GM12864 (cell line): ENCODE data around the gene RBBP6.

Experiments
- DNase-seq: peaks from one replicate; pipeline ENCODE4 v3.0.0-alpha.2; 2011; ENCODE audit warnings: low read depth
- H3K4me3 ChIP-seq: 2 replicates; pipeline ENCODE4 v1.5.1; 2011; ENCODE audit warnings: mild to moderate bottlenecking, low read depth, low read length, control low read depth
- TF ChIP-seq, protein P1 (sequence below): IDR thresholded peaks from 2 replicates; pipeline ENCODE4 v1.5.1; 2011; ENCODE audit warnings: low read depth, mild to moderate bottlenecking, moderate library complexity, low read length, control low read depth, inconsistent platforms; ENCODE audit errors: missing control alignments

RBBP6 gene

DNA sequence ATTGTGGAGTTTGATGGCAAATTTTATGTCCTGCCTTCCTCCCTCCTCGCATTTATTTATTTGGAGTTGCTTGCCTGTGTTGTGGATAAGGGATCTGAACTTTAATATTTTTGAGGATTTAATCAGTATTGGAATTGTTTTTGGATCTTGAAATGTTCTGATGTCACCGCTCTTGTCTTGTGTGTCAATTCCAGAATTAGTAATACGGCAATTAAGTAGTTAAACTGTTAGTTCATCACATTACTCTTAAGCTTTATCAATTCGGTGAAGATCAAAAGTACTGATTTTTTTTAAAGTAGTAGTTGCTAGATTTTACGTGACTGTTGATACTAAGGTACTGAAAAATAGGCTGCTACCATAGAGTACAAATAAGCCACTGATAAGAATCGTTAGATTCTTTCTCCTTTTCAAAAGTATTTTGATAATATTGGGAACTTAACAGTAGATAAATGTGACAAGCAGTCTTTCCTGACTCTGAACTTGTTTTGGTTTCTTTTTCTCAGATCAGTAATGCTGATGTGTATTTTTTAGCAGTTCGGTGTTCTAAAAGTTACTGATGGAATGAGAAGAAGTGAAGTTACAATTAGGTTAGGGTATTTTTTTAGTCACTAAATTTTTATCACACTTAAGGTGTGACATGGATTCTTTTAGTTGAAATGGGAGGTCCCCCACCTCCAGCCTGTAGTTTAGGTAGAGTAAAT lies 2.0 kb downstream of the RBBP6 start:
- H3K4me3 ChIP-seq, result peak overlapping the region; percentile 88
- DNase-seq, result no peak
- TF ChIP-seq, protein P1, sequence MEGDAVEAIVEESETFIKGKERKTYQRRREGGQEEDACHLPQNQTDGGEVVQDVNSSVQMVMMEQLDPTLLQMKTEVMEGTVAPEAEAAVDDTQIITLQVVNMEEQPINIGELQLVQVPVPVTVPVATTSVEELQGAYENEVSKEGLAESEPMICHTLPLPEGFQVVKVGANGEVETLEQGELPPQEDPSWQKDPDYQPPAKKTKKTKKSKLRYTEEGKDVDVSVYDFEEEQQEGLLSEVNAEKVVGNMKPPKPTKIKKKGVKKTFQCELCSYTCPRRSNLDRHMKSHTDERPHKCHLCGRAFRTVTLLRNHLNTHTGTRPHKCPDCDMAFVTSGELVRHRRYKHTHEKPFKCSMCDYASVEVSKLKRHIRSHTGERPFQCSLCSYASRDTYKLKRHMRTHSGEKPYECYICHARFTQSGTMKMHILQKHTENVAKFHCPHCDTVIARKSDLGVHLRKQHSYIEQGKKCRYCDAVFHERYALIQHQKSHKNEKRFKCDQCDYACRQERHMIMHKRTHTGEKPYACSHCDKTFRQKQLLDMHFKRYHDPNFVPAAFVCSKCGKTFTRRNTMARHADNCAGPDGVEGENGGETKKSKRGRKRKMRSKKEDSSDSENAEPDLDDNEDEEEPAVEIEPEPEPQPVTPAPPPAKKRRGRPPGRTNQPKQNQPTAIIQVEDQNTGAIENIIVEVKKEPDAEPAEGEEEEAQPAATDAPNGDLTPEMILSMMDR, result no peak

DNA sequence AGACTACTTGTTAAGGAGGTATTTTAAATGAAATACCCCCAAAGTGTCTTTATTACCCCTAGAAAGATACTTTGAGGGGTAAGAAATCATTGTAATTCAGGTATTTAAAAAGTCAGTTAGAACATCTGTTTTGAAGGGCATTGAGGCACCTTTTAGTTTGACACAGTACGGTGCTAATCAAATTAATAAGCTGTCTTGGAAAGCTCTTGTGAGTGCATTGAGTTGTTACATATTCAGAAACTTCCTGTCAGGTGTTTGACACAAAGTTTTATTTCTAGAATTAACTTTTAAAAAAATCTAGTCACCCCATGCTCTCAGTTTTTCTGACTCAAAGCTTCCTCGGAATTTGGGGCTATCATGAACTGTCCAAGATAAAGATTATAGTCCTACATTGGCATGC lies 4.6 kb downstream of the RBBP6 start:
- TF ChIP-seq, protein P1, result no peak
- H3K4me3 ChIP-seq, result peak overlapping the region; percentile 39; the same call in 1 of the 2 replicates
- DNase-seq, result no peak

DNA sequence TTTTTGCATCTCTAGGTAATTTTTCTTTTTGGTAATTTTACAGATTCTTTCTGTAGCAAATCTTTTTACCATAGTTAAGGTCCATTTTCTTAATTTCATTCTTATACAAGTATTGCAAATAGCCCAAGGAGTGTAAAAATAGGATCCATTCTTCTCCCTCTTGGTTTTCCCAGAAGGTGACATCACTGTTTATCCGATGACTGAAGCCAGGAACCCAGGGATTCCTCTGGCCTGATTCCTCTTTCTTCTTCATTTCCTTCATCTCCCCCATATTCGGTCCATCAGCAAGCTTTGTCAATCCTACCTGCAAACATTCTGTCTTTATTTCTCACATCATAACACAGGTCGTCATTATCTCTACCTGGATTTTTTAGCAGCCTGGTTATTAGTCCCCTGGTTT lies 5.3 kb downstream of the RBBP6 start:
- no peak for DNase-seq
- H3K4me3 ChIP-seq, result no peak overlapping the region
- TF ChIP-seq, protein P1, result no peak

DNA sequence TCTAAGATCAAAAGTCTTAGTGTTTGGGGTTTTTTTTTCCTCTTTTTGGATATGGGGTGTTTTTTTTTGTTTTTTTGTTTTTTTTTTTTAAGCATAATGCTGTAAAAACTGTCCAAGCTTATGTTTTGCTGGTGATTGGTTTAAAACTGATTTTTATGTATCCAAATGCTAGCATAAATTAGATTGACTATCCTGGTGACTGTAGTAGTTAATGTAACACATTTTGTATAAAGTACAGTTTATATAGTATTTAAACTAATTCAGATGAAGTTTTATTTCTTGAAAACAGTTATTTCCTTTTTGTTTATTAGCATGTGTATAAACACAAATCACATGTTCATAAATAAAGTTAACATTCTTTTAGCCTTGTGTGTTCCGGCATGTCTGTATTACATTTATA lies 10.9 kb downstream of the RBBP6 start:
- H3K4me3 ChIP-seq, result no peak overlapping the region
- TF ChIP-seq, protein P1, result no peak
- no peak for DNase-seq

DNA sequence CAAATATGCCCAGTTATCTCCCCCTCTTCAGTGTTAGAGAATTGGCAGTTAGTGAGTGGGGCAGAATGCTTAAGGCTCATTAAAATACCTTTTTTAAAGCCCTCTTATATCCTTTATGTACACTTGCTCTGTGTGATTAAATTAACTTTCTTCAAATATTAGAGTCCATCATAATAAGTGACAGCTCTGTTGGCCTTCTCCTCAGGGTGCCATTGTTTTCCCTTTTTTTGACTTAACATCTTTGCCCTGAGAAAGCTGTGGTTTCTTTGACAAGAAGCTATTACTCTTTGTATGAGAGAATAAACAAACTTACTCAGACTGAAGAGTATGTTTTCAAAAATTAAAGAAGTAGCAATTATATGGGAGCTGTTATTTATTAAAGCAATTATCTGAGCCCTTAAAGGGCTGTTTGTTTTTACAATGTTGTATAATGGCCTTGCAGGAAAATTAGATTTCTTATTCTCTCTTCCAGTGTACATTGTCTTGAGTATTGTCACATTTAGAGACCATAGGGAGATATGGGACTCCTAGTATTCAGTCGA lies 13.4 kb downstream of the RBBP6 start:
- DNase-seq, result no peak
- TF ChIP-seq, protein P1, result no peak
- H3K4me3 ChIP-seq, result no peak overlapping the region

DNA sequence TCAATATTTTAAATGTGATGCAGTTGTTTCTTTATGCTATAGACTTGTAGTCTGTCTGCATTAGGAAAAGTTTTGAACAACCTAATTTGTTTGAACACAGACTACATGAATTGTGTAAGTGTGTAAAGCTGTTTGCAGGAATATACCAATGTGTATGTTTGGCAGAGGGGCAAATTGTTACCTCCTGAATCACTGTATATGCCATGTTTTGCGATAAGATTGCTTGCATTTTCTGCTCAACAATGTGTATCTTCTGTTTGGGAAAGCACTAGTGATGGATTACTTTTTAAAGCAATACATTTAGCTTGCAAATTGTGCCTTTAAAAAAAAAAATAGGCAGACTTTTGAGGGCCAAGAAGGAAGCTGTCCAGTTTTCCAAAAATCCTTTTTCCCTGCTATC lies 14.6 kb downstream of the RBBP6 start:
- DNase-seq, result no peak
- TF ChIP-seq, protein P1, result no peak
- H3K4me3 ChIP-seq, result no peak overlapping the region

DNA sequence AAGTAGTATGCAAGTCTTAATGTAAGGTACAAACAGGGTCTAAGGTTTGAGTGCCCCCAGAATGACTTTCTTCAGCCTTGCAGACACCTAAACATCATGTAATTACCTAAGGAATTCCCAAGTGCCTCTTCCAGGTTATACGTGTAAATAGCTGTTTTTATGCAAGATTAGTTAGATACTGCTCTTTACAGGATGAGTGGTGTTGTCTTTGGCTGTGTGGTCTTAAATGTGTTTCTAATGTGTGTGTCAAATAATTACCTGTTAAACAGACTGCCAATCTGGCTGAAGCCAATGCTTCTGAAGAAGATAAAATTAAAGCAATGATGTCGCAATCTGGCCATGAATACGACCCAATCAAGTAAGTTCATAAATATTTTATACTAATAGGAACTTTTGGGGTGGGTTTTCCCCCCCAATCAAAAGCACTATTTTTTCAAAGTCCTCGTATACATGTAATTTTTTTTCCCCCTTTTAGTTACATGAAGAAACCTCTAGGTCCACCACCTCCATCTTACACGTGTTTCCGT lies 16.0 kb downstream of the RBBP6 start:
- TF ChIP-seq, protein P1, result no peak
- H3K4me3 ChIP-seq, result no peak overlapping the region

More for the DNA sequence above, 16.0 kb downstream of the RBBP6 start:
- DNase-seq, result no peak
